Measurements from ENCODE around the gene AQP4.

DNA sequence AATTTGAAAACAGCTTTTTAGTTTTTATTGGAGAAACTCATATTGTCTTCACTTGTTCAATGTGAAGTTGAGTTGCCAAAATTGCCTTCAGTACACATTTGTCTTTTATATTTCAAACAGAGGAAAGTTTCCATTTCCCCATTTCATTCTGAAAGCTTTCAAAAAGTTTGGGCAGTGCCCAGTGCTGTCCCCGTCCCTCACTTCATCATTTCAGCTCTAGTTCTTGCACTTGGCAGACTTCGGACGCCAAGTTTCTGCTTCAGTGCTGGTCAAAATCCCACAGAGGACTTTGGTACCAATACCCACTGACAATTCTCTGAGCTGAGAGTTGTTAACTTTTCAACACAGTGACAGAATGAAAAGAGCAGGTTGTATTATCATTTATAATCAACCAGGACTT is 43.4 kb upstream of the AQP4 start:
- TF ChIP-seq, protein P1, sequence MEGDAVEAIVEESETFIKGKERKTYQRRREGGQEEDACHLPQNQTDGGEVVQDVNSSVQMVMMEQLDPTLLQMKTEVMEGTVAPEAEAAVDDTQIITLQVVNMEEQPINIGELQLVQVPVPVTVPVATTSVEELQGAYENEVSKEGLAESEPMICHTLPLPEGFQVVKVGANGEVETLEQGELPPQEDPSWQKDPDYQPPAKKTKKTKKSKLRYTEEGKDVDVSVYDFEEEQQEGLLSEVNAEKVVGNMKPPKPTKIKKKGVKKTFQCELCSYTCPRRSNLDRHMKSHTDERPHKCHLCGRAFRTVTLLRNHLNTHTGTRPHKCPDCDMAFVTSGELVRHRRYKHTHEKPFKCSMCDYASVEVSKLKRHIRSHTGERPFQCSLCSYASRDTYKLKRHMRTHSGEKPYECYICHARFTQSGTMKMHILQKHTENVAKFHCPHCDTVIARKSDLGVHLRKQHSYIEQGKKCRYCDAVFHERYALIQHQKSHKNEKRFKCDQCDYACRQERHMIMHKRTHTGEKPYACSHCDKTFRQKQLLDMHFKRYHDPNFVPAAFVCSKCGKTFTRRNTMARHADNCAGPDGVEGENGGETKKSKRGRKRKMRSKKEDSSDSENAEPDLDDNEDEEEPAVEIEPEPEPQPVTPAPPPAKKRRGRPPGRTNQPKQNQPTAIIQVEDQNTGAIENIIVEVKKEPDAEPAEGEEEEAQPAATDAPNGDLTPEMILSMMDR (IDR thresholded peaks at IDR 0.05 in 4 of 5, conservative IDR thresholded peaks at IDR 0.05 in 1 of 5): no peak
- TF ChIP-seq POLR2A (IDR thresholded peaks at IDR 0.05): no peak

Data from gastrocnemius medialis (tissue), 4 donors.